HCT116 (cell line): ENCODE data around the gene AIFM2. TPM values are rescaled to one million over a fixed set of nuclear protein-coding genes. Genes with fewer than 3 reads are reported as not detected.

Source experiments
- ATAC-seq: fragments of 200-7000 bp; cut with Tn5 transposase; 2 replicates; pipeline ENCODE4 v1.9.1; 2020; ENCODE audit warnings: mild to moderate bottlenecking, moderate library complexity
- BruUV-seq: library from RNA; stranded (reverse); fragments of 400-500 nt; replicated peaks from 2 replicates; lab custom pipeline; 2021; lab: Mats Ljungman, UMichigan
- CTCF ChIA-PET: fragments of 300-600 bp; sonication (Branson Sonifier 250); formaldehyde crosslinking; loops from one replicate; lab custom pipeline; 2021; ENCODE audit warnings: antibody characterized with exemption; lab: Charles Lee
- POLR2A ChIA-PET: fragments of 300-600, 350-600 bp; sonication (Branson Sonifier 250); formaldehyde crosslinking; loops from one replicate; lab custom pipeline; 2021; ENCODE audit warnings: antibody characterized with exemption; lab: Charles Lee
- RAD21 ChIA-PET, 2 experiments: fragments of 300-600 bp; sonication (Branson Sonifier 250); formaldehyde crosslinking; loops; one replicate each; lab custom pipeline; 2023; ENCODE audit warnings: low total read pairs in 2 of 2; ENCODE audit not compliant: uncharacterized antibody in 2 of 2, unreplicated experiment in 2 of 2, low non-redundant PET in 1 of 2; lab: Charles Lee
- DNase-seq: peaks from one replicate; pipeline ENCODE4 v3.0.0-alpha.2; 2010; ENCODE audit warnings: low read depth, low spot score
- H2AFZ ChIP-seq: fragments of 200-600 bp; shearing (Covaris generic), sonication (generic); 2 replicates; pipeline ENCODE4 v1.6.1; 2017; ENCODE audit warnings: low read depth, mixed run types, mixed read lengths, antibody characterized with exemption, low read length; ENCODE audit not compliant: poor library complexity, severe bottlenecking
- H3K27ac ChIP-seq: 2 replicates; pipeline ENCODE4 v1.5.1; 2012; ENCODE audit warnings: low read depth, low read length
- H3K27me3 ChIP-seq: fragments of 200-600 bp; sonication (generic); 2 replicates; pipeline ENCODE4 v1.6.1; 2016; ENCODE audit warnings: mixed run types, low read length, mixed read lengths; ENCODE audit not compliant: insufficient read depth
- H3K36me3 ChIP-seq, 2 experiments: fragments of 200-500 bp in 1 of 2; fragments of 200-600 bp in 1 of 2; sonication (Bioruptor generic) in 1 of 2; sonication (generic) in 1 of 2; 2 replicates each; pipeline versions ENCODE4 v1.5.1 to v1.6.1; 2014 to 2016; ENCODE audit warnings: low read length in 2 of 2, inconsistent platforms in 1 of 2, mixed read lengths in 1 of 2, mixed run types in 1 of 2; ENCODE audit not compliant: insufficient read depth in 2 of 2, control insufficient read depth in 1 of 2
- H3K4me1 ChIP-seq, 2 experiments: fragments of 200-600 bp in 1 of 2; sonication (generic) in 1 of 2; 2 replicates each; pipeline versions ENCODE4 v1.5.1 to v1.6.1; 2012 to 2017; ENCODE audit warnings: low read length in 2 of 2, inconsistent platforms in 1 of 2, mild to moderate bottlenecking in 1 of 2, mixed read lengths in 1 of 2, mixed run types in 1 of 2, moderate library complexity in 1 of 2; ENCODE audit not compliant: insufficient read depth in 2 of 2, control insufficient read depth in 1 of 2
- H3K4me2 ChIP-seq: fragments of 200-600 bp; sonication (generic); 2 replicates; pipeline ENCODE4 v1.6.1; 2017; ENCODE audit warnings: mixed run types, low read length, mixed read lengths
- H3K4me3 ChIP-seq, 2 experiments: fragments of 200-600 bp in 1 of 2; sonication (generic) in 1 of 2; replicated peaks in 1 of 2; 2 replicates each; pipeline ENCODE4 v1.5.1; 2011 to 2016; ENCODE audit warnings: low read length in 2 of 2, control low read depth in 1 of 2, low read depth in 1 of 2, mild to moderate bottlenecking in 1 of 2, mixed read lengths in 1 of 2, mixed run types in 1 of 2
- H3K79me2 ChIP-seq: fragments of 200-600 bp; sonication (generic); 2 replicates; pipeline ENCODE4 v1.6.1; 2017; ENCODE audit warnings: mild to moderate bottlenecking, mixed run types, low read length, moderate library complexity, mixed read lengths; ENCODE audit not compliant: insufficient read depth
- H3K9ac ChIP-seq: fragments of 200-600 bp; sonication (generic); 2 replicates; pipeline ENCODE4 v1.6.1; 2016; ENCODE audit warnings: low read length, mixed read lengths
- H3K9me2 ChIP-seq: fragments of 200-600 bp; sonication (generic), shearing (Covaris generic); 2 replicates; pipeline ENCODE4 v1.6.1; 2017; ENCODE audit warnings: mixed run types, mild to moderate bottlenecking, moderate library complexity; ENCODE audit not compliant: insufficient read depth
- H3K9me3 ChIP-seq, 2 experiments: fragments of 200-500 bp in 1 of 2; fragments of 200-600 bp in 1 of 2; sonication (Bioruptor generic) in 1 of 2; sonication (generic) in 1 of 2; 2 replicates each; pipeline ENCODE4 v1.6.1; 2014 to 2017; ENCODE audit warnings: low read length in 2 of 2, mixed read lengths in 2 of 2, inconsistent platforms in 1 of 2, low read depth in 1 of 2, mild to moderate bottlenecking in 1 of 2, mixed run types in 1 of 2, moderate library complexity in 1 of 2; ENCODE audit not compliant: control insufficient read depth in 1 of 2, insufficient read depth in 1 of 2
- H4K20me1 ChIP-seq: fragments of 200-600 bp; sonication (generic), shearing (Covaris generic); 2 replicates; pipeline ENCODE4 v1.6.1; 2017; ENCODE audit warnings: mixed run types, mild to moderate bottlenecking, moderate library complexity; ENCODE audit not compliant: insufficient read depth
- CEBPB ChIP-seq: IDR thresholded peaks from 2 replicates; pipeline ENCODE4 v1.6.1; 2012; ENCODE audit warnings: low read depth
- ELF1 ChIP-seq: IDR thresholded peaks from 2 replicates; pipeline ENCODE4 v1.6.1; 2012; ENCODE audit warnings: low read depth, borderline replicate concordance
- EZH2 ChIP-seq: fragments of 200-600 bp; sonication (generic); IDR thresholded peaks from 2 replicates; pipeline ENCODE4 v1.6.1; 2017; ENCODE audit warnings: antibody characterized with exemption, mixed run types
- FOSL1 ChIP-seq: IDR thresholded peaks from 2 replicates; pipeline ENCODE4 v1.6.1; 2012; ENCODE audit warnings: low read depth
- POLR2AphosphoS5 ChIP-seq: IDR thresholded peaks from 2 replicates; pipeline ENCODE4 v1.6.1; 2011; ENCODE audit warnings: mild to moderate bottlenecking, low read depth, low read length, moderate library complexity
- RAD21 ChIP-seq: IDR thresholded peaks from 2 replicates; pipeline ENCODE4 v1.6.1; 2012; ENCODE audit warnings: low read depth, mild to moderate bottlenecking
- REST ChIP-seq: IDR thresholded peaks from 2 replicates; pipeline ENCODE4 v1.6.1; 2012; ENCODE audit warnings: low read depth
- SP1 ChIP-seq: IDR thresholded peaks from 2 replicates; pipeline ENCODE4 v1.6.1; 2012; ENCODE audit warnings: low read depth
- SRF ChIP-seq: IDR thresholded peaks from 2 replicates; pipeline ENCODE4 v1.6.1; 2012; ENCODE audit warnings: low read depth
- YY1 ChIP-seq: IDR thresholded peaks from 2 replicates; pipeline ENCODE4 v1.6.1; 2011; ENCODE audit warnings: low read length, low read depth, moderate library complexity, mild to moderate bottlenecking; ENCODE audit not compliant: insufficient replicate concordance; ENCODE audit errors: extremely low read depth
- ZBTB33 ChIP-seq: IDR thresholded peaks from 2 replicates; pipeline ENCODE4 v1.6.1; 2011; ENCODE audit warnings: mild to moderate bottlenecking, low read length, moderate library complexity; ENCODE audit not compliant: insufficient replicate concordance; ENCODE audit errors: extremely low read depth
- ZFX ChIP-seq: fragments of 450-650 bp; IDR thresholded peaks from 2 replicates; pipeline ENCODE4 v1.6.1; 2017
- ZNF274 ChIP-seq: fragments of 200-500 bp; sonication (Bioruptor generic); IDR thresholded peaks from 2 replicates; pipeline ENCODE4 v1.6.1; 2014; ENCODE audit warnings: mild to moderate bottlenecking, low read depth, low read length, inconsistent platforms
- intact Hi-C: fragments of 100-400 bp; cut with micrococcal nuclease; formaldehyde crosslinking; loops from 2 replicates; pipeline ENCODE4 v1.10.0; 2022
- total RNA-seq: library from RNA; stranded (reverse); gene quantifications from one replicate; pipeline ENCODE4 v1.2.1, GENCODE V29; 2021; ENCODE audit not compliant: unreplicated experiment
- TF ChIP-seq, protein P1 (sequence below), 3 experiments: fragments of 200-600 bp in 1 of 3; sonication (generic) in 1 of 3; IDR thresholded peaks in 2 of 3; conservative IDR thresholded peaks in 1 of 3; 2 replicates each; pipeline ENCODE4 v1.5.1; 2012 to 2017; ENCODE audit warnings: low read depth in 2 of 3, low read length in 2 of 3, antibody characterized with exemption in 1 of 3, borderline replicate concordance in 1 of 3, control low read depth in 1 of 3, mild to moderate bottlenecking in 1 of 3, mixed read lengths in 1 of 3, mixed run types in 1 of 3, moderate library complexity in 1 of 3; ENCODE audit not compliant: insufficient read depth in 1 of 3

The AIFM2 gene
- total RNA-seq, 1 experiment from 2014 or later, result 20.0 TPM

GRCh38 chr10:70078937-70079336, 53.7 kb downstream of the AIFM2 start:
- CTCF ChIA-PET, result interaction anchor here (1.4 kb wide), 1 partner anchor 120 kb away, joined by 3 read pairs; no protein-coding TSS in a partner anchor
- POLR2A ChIA-PET, result no interaction called here
- Histone ChIP-seq H3K4me3 (no peak overlapping the region), H3K79me2 (no peaks in the 10 kb centered on the region), H3K9ac (no peak overlapping the region), H3K27me3 (no peaks in the 10 kb centered on the region), H3K9me2 (no peaks in the 10 kb centered on the region), H3K4me1 (peaks cover 0 to 7% of the 10 kb centered on the region in 2 experiments; a peak in 1 of 4 replicates), H2AFZ (no peak overlapping the region), H3K9me3 (no peaks in the 10 kb centered on the region), H4K20me1 (no peaks in the 10 kb centered on the region), H3K4me2 (no peak overlapping the region), H3K36me3 (no peaks in the 10 kb centered on the region; a peak in 1 of 4 replicates), H3K27ac (no peak overlapping the region)
- DNase-seq, result no peak
- intact Hi-C loops, result no loop called here
- no peak for ATAC-seq
- RAD21 ChIA-PET, result no interaction called here
- TF ChIP-seq SP1, result no peak
- no peak for TF ChIP-seq EZH2
- no peak for TF ChIP-seq ZFX
- TF ChIP-seq ELF1, result no peak
- TF ChIP-seq YY1, result no peak
- no peak for TF ChIP-seq ZBTB33
- TF ChIP-seq, protein P1, sequence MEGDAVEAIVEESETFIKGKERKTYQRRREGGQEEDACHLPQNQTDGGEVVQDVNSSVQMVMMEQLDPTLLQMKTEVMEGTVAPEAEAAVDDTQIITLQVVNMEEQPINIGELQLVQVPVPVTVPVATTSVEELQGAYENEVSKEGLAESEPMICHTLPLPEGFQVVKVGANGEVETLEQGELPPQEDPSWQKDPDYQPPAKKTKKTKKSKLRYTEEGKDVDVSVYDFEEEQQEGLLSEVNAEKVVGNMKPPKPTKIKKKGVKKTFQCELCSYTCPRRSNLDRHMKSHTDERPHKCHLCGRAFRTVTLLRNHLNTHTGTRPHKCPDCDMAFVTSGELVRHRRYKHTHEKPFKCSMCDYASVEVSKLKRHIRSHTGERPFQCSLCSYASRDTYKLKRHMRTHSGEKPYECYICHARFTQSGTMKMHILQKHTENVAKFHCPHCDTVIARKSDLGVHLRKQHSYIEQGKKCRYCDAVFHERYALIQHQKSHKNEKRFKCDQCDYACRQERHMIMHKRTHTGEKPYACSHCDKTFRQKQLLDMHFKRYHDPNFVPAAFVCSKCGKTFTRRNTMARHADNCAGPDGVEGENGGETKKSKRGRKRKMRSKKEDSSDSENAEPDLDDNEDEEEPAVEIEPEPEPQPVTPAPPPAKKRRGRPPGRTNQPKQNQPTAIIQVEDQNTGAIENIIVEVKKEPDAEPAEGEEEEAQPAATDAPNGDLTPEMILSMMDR (IDR thresholded peaks at IDR 0.05 in 2 of 3, conservative IDR thresholded peaks at IDR 0.05 in 1 of 3; ENCODE audit: borderline replicate concordance in 1 of 3, insufficient read depth in 1 of 3, low read depth in 2 of 3, low read length in 2 of 3), result no peak
- TF ChIP-seq ZNF274, result no peak
- no peak for TF ChIP-seq FOSL1
- TF ChIP-seq SRF, result no peak
- TF ChIP-seq REST, result no peak
- no peak for TF ChIP-seq RAD21
- no peak for TF ChIP-seq CEBPB
- TF ChIP-seq POLR2AphosphoS5, result no peak
- BruUV-seq, result no TSS peak
